HTR-8/SVneo (cell line): ENCODE measurements around the gene RASGRP2.

Source experiments
- DNase-seq: peaks from one replicate; pipeline ENCODE4 v3.0.0; 2011; ENCODE audit warnings: low spot score, mixed read lengths; ENCODE audit not compliant: insufficient read length
- FAIRE-seq: peaks from 2 replicates; lab custom pipeline; 2011; peaks lifted over from hg19 to GRCh38; lab: Jason Lieb, UNC

Gene RASGRP2

GRCh38 chr11:64743591-64744543, at the start of gene RASGRP2:
Gene RASGRP2, minus strand, starts transcription at chr11:64744142. Its CDS starts 1,276 bp downstream, at chr11:64742866.
- FAIRE-seq, result peak; percentile 28
- peak; percentile 26 for DNase-seq

GRCh38 chr11:64792482-64792881, 48.5 kb upstream of the RASGRP2 start:
- FAIRE-seq (no peak), DNase-seq (no peak)

- FAIRE-seq (no peak), DNase-seq (no peak)
Measured at GRCh38 chr11:64791781-64792291, 47.9 kb upstream of the RASGRP2 start.

GRCh38 chr11:64790205-64791095, 46.5 kb upstream of the RASGRP2 start:
- DNase-seq, result no peak
- no peak for FAIRE-seq

GRCh38 chr11:64789331-64790204, 45.6 kb upstream of the RASGRP2 start:
- FAIRE-seq, result no peak

GRCh38 chr11:64788321-64789215, 44.6 kb upstream of the RASGRP2 start:
- FAIRE-seq, result no peak
- DNase-seq, result no peak

More at GRCh38 chr11:64789331-64790204, 45.6 kb upstream of the RASGRP2 start:
- no peak for DNase-seq

- peak; percentile 45 for DNase-seq
- no peak for FAIRE-seq
Measured at GRCh38 chr11:64787526-64788320, 43.8 kb upstream of the RASGRP2 start.

GRCh38 chr11:64786308-64786707, 42.4 kb upstream of the RASGRP2 start:
- no peak for DNase-seq
- no peak for FAIRE-seq

GRCh38 chr11:64784813-64785581, 41.1 kb upstream of the RASGRP2 start:
- DNase-seq, result no peak
- no peak for FAIRE-seq

GRCh38 chr11:64778473-64779298, 34.7 kb upstream of the RASGRP2 start, which contains the start of gene SF1:
Gene SF1, minus strand, starts transcription at chr11:64778542. Its CDS starts 150 bp downstream, at chr11:64778392.
- peak; percentile 92 for FAIRE-seq

GRCh38 chr11:64778223-64778472, 34.2 kb upstream of the RASGRP2 start:
- FAIRE-seq (no peak), DNase-seq (no peak)

More at GRCh38 chr11:64778473-64779298, 34.7 kb upstream of the RASGRP2 start, which contains the start of gene SF1:
- DNase-seq, result peak; percentile 98

- DNase-seq (peak; percentile 91), FAIRE-seq (no peak)
Measured at GRCh38 chr11:64777449-64778222, 33.7 kb upstream of the RASGRP2 start.

- DNase-seq (no peak), FAIRE-seq (no peak)
Measured at GRCh38 chr11:64776875-64777274, 32.9 kb upstream of the RASGRP2 start.

GRCh38 chr11:64776425-64776824, 32.5 kb upstream of the RASGRP2 start:
- no peak for DNase-seq
- no peak for FAIRE-seq

GRCh38 chr11:64774144-64774543, 30.2 kb upstream of the RASGRP2 start:
- DNase-seq (no peak), FAIRE-seq (no peak)
